Effector CD4-positive, alpha-beta T cell (primary cell): ENCODE results near the gene RANBP3.

Experiments used
- DNase-seq: peaks from one replicate; pipeline ENCODE4 v3.0.0-alpha.2; 2020

The RANBP3 gene

DNA sequence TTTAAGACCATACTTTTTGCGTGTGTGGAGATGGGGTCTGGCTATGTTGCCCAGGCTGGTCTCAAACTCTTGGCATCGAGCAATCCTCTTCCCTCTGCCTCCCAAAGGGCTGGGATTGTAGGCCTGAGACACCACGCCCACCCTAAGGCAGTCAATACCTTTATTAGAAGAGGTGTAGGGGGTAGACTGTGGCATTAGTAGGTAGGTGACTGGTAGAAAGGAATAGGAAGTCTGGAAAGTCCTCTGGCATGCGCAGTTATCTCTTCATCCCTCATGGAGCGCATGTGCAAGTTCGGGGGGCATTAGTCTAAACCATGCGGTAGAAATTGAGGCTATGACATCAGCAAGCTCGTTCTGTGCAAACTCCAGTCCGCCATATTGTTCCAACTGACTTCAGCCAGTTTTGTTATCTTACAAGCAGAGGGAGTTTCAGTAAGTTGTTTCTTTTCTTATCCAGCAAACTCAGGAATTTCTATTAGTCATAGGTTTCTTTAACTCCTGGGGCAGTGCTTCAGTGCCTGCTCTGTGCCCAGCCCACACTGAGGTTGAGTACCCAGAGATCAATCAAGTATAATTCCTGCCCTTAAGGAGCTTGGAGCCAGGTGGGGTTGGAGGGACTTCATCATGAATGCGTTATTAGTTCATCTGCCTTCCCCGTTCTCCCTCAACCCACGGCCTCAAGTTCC is 7.3 kb upstream of the RANBP3 start:
- DNase-seq, result no peak

DNA sequence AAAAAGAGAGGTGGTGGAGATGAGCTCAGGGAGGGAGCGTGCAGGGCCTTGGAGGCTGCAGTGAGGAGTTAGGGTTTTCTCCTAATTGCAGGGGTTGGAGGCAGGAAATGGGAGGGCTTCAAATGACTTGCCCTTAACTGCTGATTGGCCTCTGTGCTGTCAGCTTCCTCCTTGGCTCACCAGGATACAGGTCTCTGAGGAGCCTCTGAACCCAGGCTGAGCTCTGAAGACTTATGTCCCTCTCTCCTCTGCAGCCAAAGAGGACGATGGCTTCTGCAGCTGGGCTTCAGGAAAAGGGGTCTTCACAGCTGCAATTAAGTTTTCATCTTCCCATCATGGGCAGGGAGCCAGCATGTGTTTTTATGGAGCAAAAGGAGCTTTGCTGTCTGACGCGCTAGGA is 6.7 kb upstream of the RANBP3 start:
- DNase-seq, result no peak

DNA sequence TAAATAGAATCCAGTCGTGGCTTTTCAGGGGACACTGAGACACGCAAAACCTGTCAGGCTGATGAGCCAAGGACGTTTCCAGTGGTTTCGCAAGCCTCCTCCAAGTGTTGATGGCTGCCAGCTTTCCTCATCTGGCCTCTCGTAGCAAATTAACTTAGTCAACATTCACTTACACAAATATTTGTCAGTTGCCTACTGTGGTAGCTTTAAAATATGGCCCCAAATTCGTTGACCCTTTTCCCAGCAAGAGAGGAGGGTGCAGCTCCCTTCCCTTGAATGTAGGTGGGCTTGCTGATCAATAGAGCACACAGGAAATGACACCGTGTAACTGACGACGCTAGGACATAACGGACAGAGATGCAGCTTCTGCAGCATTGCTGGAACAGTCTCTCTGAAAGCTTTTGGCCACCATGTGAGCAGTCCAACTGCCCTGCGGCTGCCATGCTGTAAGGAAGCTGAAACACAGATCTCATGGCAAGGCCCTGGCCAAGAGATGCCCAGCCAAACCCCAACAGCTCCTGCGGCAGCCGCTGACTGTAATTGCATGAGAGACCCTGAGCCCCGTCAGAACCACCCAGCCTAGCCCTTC is 5.5 kb upstream of the RANBP3 start:
- DNase-seq, result no peak

DNA sequence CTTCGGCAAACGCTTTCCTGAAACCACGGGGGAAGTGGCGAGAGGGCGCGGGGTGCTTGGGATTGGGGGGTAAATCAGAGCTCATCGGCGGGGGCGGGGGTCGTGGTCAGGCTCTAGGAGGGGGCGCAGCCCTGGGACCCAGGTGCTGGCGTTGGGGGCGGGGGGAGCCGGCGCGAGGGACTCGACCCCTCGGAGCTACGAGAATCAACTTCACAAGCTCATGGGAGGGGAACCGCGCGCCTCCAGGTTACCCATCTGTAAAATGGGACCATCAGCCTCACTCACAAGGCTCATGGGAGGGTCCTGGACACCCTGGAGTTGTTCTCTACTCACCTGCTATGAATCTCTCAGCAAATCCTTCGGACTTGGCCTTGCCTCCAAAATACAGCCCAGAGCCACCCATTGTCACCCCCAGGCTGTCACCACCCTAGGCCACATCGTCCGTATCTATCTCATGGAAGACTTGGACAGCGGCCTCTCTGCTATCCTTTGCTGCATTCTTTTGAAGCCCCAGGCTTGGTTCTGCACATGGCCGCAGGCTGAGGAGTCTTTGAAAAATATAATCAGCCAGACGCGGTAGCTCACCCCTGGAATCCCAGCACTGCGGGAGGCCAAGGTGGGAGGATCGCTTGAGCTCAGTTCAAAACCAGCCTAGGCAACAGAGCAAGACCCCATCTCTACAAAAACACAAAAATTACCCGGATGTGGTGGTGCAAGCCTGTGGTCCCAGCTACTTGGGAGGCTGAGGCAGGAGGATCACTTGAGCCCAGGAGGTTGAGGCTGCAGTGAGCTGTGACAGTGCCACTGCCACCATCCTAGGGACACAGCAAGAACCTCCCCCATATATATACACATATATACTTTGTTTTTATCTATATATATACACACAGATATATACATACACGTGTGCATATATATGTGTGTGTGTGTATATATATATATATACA is 939 bp upstream of the RANBP3 start:
- DNase-seq, result no peak

DNA sequence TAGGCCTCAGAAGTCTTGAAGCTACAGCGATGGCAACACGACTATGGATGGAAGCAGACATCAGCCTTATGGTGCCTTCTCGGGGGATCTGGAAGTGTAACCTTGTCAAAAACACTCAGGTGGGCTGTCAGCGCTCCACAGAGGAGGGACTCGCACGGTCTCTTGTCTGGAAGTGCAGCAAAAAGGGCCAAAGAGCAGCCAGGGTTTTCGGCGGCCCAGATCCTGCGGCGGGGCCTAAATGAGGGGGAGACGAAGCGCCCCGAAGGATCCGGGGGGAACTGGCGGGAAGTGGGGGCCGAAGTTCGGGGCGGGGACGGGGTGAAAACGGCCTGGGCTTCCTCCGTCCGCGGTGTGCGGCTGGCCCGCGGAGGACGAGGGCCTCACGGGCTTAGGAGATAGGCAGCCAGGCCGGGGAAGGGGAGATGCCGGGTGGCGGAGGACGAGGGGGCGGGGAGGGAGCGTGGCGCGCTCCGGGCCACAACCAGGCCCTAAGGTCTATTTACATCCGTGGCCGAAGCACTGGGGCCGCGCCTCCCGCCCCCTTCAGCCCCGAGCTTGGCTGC is 637 bp downstream of the RANBP3 start:
- no peak for DNase-seq

DNA sequence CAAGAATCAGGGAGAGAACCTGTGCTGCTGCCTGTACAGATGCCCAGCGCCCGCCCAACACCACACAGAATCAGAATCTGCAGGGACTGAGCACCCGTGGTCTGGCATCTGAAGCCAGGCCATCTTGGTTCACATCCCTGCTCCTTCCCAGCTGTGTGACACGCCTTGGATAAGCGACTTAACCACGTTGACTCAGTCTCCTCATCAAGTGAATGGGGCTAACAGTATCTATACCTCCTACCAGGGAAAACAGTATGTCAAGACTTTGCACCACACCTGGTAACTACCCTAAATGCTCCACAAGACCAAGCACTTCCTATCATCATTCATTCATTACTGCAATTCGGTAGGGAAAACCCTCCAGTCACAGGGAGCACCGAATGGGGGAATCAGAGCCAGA is 1.2 kb downstream of the RANBP3 start:
- DNase-seq, result no peak

DNA sequence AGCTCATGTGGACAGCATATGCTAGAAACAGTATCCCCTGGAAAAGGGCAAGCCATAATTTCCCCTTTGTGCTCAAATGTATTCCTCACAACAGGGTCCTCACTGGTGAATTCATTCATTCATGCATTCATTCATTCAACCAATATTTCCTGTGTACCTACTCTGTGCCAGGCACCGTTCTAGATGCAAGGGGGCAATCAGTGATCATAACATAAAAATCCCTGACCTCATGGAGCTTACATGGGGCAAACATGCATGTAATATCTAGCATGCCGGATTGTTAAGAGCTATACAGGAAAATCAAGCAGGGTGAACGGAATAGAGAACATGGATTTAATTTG is 2.6 kb downstream of the RANBP3 start:
- DNase-seq, result no peak

DNA sequence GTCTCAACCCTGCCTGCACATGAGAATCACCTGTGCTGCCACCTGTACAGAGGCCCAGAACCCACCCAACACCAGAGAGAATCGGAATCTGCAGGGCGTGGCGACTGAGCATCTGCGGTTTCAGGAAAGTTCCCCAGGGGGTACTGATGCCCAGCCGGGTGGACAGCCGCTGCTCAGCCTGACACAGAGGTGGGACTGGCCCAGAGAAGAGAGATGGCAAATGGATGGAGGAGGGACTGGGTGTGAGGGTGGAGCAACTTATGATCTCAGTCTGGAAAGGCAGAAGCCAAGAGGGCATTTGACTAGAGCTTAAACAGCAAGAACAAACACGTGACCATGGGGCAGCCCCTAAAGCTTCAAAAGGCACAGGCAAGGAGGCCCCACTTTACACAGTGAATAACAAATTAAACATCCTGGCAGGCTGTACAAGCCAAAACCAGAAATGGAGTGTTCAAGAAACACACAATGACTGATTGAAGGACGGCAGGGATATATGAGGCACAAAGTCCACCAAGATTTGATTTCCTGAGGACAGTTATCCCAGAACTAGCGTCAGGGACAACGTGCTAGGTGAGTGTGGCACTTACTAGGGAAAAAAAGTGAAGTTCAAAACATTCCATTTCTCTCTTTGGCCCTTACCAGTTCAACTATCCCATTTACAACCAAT is 3.1 kb downstream of the RANBP3 start:
- peak; percentile 38 for DNase-seq

DNA sequence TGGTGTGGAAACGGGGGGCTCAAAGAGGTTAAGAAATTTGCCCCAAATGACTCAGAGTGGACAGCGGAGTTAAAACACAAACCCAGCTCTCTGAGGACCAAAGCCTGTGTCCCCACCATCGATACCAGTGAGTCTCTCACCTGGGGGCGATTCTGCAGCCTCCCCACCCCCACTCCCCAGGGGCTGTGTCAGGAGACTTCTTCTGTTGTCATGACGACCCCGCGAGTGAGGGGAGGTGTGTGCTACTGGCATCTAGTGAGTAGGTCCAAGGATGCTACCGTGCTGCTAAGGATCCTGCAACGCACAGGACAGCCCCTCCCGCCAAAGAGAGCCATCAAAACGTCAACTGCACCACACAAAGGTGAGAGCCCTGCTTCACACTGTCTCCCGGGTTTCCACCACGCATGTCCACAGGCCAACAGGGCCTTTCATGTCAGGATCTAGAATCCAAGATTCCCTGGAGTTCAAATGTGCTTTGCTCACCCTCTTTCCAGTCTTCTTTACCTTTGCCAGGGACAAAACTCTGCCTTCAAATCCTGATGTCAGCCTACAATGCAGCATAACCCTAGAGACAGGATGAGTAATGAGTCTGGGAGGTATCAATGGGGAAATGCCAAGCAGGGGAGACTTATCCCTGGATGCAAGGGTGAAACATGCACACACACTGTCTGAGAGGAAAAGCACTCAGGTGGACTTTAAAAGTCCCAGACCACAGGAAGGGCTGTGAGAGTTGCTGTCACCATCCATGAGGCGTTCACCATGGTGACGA is 3.9 kb downstream of the RANBP3 start:
- DNase-seq, result no peak

DNA sequence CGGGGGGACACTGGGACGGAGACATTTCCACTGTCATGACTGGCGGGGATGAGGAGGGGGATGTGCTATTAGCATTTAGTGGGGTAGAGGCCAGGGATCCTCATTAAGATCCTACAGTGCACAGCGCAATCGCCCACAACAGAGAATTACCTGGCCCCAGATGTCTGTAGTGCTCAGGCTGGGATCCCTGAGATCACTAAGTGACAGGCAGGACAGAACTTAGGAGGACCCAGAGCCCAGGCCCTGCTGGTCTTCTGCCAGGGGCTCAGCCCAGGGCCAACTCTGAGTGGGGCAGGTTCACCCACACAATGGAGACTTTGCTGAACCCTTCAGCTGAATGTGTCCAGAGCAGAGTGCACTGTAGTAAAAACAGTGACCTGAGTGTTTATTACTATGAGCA is 4.6 kb downstream of the RANBP3 start:
- DNase-seq, result no peak

DNA sequence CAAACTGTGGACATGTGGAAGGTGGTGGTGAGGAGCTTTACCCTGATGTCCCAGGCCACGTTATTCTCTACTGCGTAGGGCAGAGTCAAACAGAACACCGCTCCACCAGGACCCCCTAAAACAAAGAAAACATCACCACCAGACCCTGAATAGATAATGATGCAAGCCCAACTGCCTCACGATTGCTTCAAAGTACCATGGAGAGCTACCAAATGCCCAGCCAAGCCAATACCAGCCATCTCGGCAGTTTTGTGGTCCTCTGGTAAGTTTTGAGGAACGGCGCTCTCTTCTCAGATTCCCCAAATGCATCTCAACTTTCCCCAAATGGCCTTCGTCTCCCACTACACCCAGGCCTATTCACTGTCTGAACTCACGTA is 5.6 kb downstream of the RANBP3 start:
- DNase-seq, result no peak

DNA sequence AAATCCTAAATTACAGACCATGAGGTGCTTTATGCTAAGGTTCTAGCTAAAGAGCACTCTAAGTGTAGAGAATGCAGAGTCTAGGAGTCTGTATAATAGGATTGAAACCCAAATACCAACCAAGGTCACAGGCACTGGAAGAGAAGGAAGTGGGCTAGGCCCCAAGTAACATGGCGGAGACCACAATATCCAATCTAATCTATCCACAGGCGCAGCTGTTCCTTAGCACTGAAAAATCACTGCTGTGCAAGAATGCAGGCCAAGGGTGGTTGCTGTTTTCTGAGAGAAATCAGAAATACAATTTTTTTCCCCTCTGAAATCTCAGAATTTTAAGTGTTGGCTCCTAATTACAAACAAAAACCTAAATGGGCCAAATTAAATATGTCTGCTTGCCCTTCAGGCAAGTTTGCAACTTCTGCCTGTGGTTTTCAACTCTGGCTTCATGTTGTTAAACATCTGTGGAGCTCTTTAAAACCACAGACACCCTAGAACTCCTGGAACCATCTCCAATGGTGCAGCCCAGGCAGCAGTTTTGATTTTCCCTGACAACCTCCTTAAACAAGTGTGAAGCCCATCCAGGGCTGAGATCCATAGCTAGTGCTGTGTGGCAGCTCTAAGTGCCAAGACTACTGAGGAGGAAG is 6.1 kb downstream of the RANBP3 start:
- no peak for DNase-seq

DNA sequence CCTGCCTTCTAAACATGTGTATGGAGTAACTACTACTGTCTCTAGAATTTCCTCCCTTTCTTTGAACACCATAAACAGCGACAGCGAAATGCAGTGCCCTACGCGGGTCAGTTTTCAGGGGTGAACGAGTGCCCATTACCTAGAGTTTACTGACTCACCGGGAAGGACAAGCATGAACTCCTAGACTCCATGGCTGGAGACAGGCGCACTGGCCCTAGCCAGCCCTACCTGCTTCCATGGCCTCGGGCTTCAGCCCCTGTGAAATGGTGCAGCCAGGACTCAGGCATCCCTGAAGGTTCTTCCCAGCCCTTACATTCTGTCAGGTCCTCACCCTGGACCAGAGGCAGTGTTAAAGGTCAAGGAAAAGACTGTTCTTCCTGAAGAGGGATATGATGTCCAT is 8.5 kb downstream of the RANBP3 start:
- DNase-seq, result no peak

DNA sequence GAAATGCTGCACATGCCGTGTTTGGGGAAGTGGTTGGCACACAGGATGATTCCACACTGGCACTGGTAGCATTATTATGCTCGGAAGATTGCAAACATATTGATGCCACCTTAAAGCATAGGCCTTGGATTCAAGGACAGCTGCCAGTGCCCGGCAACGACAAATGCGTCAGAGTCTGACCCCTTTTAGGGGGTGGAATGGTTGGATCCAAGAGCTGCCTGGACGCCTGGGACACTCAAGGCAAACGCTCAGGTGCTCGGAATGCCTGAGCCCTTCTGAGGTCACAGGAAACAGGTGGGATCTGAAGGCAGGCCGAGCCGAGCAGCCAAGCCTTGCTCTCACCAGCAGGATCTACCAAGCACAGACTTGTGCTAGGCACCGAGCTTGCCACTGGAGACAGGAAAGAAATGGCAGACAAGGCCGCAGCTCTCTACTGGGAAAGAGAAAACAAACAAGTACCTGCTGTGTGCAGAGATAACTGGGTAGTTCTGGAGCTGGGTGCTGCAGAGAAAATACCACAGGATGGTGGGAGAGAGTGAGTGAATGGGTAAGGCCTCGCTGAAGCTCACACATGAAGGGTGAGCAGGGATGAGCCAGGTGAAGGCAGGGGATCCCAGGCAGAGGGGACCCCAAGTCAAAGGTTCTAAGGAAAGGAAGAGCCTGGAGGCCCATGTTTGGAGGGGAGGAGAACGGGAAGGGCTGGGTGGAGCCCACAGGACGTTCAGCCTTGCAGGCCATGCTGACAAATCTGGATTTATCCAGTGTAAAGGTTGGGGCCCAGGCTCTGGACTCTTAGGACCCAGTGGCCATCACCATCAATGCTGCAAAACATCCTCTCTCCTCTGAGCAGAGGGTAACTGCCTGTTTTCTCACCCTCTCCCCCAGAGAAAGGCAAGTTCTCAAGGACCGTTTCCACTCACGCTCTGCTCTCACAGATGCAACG is 9.2 kb downstream of the RANBP3 start:
- no peak for DNase-seq

DNA sequence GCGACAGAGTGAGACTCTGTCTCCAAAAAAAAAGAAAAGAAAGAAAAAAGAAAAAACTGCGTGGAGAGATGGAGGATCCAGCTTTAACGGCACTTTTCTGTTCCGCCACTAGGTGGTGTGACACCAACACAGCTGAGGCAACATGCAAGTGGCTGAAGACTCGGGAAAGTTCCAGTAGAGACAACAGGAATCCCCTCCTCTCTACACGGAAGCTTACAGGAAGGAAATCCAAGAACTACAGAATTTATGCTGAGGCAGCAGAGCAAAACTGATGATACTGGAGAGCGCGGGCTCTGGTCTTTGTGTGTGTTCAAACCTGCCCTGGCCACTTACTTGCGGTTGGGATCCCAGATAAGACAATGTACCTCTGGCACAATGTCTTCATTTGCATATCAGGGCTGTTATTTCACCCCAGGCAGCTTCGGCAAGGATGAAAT is 9.9 kb downstream of the RANBP3 start:
- DNase-seq, result peak; percentile 57

DNA sequence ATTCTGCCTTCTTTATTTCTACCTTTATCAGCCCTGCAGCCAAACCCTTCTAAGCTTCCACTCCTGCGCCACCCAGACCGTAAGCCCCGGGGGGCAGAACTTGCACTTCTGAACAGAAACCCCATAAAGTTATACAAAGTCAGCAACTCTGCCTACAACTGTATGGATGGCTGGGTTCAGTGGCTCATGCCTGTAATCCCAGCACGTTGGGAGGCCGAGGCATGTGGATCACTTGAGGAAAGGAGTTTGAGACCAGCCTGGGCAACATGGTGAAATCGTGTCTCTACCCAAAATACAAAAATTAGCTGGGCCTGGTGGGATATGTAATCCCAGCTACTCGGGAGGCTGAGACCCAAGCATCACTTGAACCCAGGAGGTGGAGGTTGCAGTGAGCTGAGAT is 10.4 kb downstream of the RANBP3 start:
- DNase-seq, result no peak

DNA sequence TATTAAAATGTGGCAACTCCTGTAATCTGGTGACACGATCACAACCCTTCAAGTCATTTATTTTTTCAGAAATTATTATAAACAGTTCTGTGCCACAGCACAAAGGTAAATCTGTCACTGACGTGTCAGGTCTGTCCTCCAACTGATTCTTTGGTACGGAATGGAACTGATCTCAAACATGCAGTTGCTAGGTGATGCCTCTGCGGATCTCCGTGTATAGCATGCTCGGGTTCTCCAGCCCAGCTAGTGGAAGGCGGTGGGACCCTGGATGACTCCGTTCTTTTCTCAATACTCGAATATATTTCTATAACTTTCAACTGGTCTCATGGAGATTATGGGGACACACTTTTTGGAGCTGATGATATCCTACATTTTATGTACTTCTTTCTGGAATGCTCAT is 11.0 kb downstream of the RANBP3 start:
- DNase-seq, result no peak

DNA sequence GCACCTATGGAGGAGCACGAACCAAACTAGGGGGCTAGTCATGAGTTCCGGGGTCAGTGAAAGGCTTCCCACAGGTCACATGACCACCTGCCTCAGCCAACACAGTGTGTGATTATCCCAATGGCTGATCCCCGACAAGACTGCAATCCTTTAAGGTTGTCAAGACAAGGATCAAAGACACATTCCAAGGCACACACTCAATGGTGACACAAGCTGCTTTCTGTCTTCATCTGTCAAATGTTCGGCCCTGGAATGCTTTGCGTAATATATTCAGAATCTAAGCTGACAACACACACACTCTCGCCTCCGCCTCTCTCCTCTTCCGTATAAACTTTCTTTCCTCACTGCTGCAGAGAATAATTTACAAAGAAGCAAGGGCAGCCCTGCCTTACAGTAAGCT is 11.7 kb downstream of the RANBP3 start:
- no peak for DNase-seq

DNA sequence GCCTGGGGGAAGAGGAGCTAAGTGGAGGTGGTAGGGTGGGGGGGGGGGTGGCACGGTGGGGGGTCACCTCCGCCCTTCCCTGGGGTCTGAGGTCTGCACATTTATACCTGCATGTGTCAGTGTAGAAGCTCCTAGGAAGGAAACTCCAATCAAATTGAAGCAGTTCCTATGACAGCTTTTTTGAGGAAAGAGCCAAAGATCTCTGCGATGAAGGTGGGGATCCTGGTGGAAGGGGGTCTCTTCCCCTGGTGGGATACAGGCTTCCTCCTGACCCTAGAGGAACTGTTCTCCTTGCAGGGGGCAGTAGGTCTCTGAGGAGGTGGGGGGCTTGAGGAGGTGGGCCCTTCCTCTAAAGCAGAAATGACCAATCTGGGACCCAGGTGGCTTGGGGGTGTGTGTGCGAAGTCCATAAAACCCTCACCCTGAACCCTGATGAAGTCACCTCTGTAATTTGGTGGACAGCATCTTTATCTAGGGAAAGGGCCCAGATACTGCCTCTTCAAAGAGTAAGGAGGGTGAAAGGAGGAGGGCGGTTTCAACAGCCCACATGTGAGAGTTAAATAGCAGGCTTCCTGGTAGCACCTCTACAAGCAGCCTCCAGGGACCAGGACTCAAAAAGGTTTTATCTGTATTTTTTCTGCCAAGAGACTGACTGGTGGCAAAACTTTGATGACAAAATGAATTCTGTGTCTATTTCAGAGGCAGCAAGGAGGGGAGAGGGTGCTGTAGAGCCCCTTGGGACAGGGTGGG is 12.9 kb downstream of the RANBP3 start:
- DNase-seq, result no peak

DNA sequence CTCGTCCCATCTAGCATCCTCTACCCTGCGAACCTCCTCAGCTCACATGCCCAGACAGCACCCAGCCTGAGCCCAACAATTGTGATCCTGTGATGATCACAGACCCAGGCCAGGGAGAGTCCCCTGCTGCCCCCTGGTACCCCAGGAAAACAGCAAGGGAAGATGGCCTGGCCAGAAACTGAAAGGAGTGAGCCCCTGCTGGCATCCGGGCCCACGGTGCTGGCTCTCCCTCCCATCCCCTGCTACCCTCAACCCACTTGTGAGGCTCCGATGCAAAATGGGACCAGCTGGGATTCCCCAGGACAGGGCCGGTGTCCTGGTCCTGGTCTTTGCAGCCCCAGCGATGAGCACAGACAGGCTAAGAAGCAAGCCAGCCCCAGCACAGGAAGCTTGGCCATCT is 14.1 kb downstream of the RANBP3 start:
- no peak for DNase-seq
